HG03354 (cell line): ENCODE results near the gene UXS1.
A peak's percentile ranks its signal among the peaks of the same experiment; 100 is the strongest.

Experiments
- ATAC-seq: cut with Tn5 transposase; IDR thresholded peaks from one replicate; pipeline ENCODE4 v1.9.1; 2021; ENCODE audit warnings: mild to moderate bottlenecking; ENCODE audit not compliant: unreplicated experiment, poor library complexity, severe bottlenecking

Gene UXS1

GRCh38 chr2:106191511-106192016, 2.5 kb downstream of the UXS1 start:
- no peak for ATAC-seq

- no peak for ATAC-seq
Observed at GRCh38 chr2:106189764-106190468, 4.2 kb downstream of the UXS1 start.

- ATAC-seq, result no peak
Observed at GRCh38 chr2:106189325-106189724, 4.8 kb downstream of the UXS1 start.

- no peak for ATAC-seq
Observed at GRCh38 chr2:106187273-106187891, 6.7 kb downstream of the UXS1 start.

- no peak for ATAC-seq
Observed at GRCh38 chr2:106185475-106186184, 8.5 kb downstream of the UXS1 start.

- no peak for ATAC-seq
Observed at GRCh38 chr2:106184857-106185256, 9.2 kb downstream of the UXS1 start.

- no peak for ATAC-seq
Observed at GRCh38 chr2:106184394-106184793, 9.7 kb downstream of the UXS1 start.

- ATAC-seq, result peak; percentile 43
Observed at GRCh38 chr2:106183101-106183696, 10.9 kb downstream of the UXS1 start.

GRCh38 chr2:106181064-106181463, 13.0 kb downstream of the UXS1 start:
- ATAC-seq, result no peak

GRCh38 chr2:106180602-106181001, 13.5 kb downstream of the UXS1 start:
- ATAC-seq, result no peak

- no peak for ATAC-seq
Observed at GRCh38 chr2:106178716-106179115, 15.4 kb downstream of the UXS1 start.

- no peak for ATAC-seq
Observed at GRCh38 chr2:106177581-106177980, 16.5 kb downstream of the UXS1 start.

- no peak for ATAC-seq
Observed at GRCh38 chr2:106176446-106177099, 17.5 kb downstream of the UXS1 start.

- ATAC-seq, result no peak
Observed at GRCh38 chr2:106175086-106175850, 18.8 kb downstream of the UXS1 start.

- no peak for ATAC-seq
Observed at GRCh38 chr2:106174056-106174455, 20.0 kb downstream of the UXS1 start.

GRCh38 chr2:106172649-106173048, 21.5 kb downstream of the UXS1 start:
- ATAC-seq, result no peak

- ATAC-seq, result no peak
Observed at GRCh38 chr2:106168657-106169056, 25.4 kb downstream of the UXS1 start.

GRCh38 chr2:106167067-106167466, 27.0 kb downstream of the UXS1 start:
- ATAC-seq, result no peak

GRCh38 chr2:106165561-106165960, 28.5 kb downstream of the UXS1 start:
- no peak for ATAC-seq
